HG03469 (cell line): ENCODE results near the gene ANK2.

Experiments used
- ATAC-seq: cut with Tn5 transposase; IDR thresholded peaks from one replicate; pipeline ENCODE4 v1.9.1; 2021; ENCODE audit warnings: mild to moderate bottlenecking, moderate library complexity, moderate number of reproducible peaks; ENCODE audit not compliant: unreplicated experiment

ANK2 gene

DNA sequence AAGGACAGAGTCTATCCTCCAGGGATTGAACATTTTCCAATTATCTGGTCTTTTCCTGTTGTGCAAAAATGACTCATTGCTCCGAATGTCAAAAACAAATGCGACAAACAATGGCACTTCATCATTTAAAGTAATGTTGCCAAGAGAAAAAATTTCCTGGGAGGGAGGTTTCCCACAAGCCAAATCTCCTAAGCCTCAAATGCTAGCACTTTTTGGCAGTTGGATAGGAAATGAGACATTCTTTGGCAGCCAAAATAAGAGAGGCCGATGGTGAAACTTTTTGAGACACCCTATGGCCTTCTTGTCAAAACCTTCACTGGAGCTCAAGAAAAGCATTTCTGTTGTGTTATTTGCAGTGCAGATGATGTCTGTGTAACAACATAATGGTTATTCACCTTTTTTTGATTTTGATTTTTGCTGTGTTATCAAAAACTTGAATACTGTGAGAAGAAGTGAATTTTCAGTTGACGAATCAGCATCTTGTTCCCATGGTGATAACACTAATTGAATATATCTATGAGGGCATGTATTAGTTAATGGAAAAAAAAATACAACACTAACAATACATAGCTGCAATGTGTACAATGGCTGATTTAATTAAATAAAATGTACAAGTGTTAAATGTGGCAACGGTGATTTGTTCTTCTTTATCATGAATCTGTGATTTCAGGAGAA is 333.8 kb downstream of the ANK2 start:
- no peak for ATAC-seq

DNA sequence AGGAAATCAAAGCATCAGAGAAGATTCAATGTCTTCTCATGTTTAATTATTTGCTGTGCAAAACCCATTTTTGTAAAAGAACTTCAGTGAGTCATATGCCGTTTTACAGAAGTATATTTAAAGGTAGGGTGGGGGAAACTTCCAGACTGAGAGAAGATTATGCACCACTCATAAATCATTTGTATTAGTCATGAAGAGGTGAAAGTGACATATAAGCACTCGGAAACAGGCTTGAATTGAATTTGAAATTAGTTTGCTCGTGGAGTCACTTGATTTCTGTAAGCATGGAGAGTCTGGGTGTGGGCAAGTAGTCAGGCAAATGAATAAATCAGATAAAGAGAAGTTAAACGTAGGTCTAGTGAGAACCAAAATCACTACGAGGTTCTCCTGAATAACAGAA is 335.1 kb downstream of the ANK2 start:
- ATAC-seq = no peak

GRCh38 chr4:113385281-113385899 is 335.9 kb downstream of the ANK2 start:
- ATAC-seq = no peak

- ATAC-seq = no peak
Observed at GRCh38 chr4:113389160-113389559, 339.7 kb downstream of the ANK2 start.

DNA sequence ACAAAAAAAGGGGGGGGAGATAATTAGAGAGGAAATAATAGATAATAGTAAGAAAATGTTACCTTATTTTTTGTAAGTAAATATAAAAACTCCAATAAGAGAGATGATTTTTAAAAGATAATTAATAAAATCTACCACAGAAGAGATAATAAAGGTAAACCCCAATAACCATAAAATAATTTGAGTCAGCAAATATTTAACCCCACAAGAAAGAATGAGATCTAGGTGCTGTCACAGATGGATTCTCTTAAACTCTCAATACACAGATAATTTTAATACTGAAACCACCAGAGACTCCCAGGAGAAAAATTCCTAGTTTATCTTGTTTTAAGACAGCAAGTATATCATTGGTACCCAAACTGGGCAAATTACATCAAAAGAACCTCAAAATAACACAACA is 341.4 kb downstream of the ANK2 start:
- no peak for ATAC-seq

- no peak for ATAC-seq
Observed at GRCh38 chr4:113394108-113394729, 344.8 kb downstream of the ANK2 start.

DNA sequence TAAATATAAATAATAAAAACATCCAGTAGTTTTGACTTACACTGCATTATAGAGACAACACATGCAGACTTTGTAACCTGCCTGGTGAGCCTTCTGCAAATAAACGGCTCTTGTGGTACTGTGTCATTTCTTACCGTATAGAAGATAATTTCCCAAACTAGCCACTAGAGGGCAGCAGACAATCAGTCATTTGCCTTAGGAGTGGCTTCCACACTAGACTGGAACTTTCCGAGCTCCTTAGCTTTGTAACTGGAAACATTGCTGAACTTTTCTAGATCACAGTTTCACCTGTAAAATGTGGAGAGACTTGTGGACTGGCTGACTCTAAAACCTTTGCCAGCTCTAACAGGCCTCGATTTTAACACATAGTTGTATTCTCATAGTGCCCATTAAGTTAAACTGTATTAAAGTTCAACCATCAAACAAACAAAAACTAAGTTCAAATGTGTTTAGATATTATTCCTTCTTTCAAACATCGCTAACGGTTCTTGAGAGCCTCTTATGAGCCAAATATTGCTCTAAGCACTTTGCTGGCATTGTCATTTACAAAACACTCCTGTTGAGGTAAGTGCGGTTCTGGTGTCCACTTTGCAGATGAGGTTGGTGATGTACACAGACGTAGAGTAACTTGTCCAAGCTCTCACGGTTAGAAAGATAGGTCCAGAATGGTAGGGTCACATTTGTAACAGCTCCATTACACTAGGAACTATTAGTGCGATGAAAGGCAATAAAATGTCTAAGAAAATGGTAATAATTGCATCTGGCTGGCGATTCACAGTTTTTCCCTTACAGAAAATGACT is 345.5 kb downstream of the ANK2 start:
- ATAC-seq = peak; percentile 90

DNA sequence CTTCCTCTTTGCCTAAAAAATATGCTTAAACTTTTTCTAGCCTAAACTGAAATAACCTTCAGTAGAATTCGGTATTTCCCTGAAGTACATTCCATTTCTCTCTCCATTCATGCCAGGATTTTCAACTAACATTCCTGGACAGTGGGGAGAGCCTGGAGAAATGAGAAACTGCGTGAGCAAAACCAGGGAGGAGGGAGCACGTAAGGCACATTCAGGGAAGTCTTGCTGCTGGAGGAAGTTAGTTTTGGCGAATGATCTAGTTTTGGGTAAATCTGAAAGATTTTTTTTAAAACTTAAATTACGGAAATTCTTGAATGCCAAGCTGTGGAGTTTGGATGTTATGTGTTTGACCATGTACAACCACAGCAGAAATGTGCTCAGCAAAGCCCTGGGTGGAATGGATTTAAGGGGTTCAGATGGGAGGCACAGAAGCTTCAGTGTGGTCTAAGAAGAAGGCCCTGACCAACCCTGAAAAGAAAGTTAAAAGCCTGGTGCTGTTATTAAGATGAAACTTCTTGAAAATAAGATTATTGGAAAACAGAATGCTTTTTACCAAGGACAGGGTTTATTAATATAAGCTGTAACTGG is 347.8 kb downstream of the ANK2 start:
- ATAC-seq = no peak

DNA sequence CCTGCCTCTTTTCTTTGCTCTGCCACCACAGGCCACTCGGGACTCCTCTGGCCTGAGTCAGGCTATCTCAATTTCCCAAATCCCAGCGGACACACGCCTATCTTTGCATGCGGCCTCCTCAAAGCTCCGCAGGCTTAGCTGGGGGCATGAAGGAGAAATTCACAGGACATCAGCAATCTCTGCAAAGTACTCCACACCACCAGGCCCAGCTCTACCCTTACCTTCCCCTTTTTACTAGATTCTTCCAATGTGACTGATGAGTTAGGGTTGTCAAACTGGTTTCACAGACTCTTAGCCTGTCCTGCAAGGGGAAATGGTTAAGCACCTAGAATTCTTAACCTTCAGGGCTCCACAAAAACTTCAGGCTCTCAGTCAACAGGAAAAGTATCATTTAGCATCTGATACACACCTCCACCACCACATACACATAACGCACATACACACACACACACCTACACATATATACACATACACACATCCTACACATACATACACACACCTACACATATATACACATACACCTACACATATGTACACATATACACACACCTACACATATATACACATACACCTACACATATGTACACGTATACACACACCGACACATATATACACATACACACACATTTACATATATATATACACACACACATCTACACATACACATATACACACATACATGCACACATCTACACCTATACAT is 349.1 kb downstream of the ANK2 start:
- ATAC-seq = no peak

DNA sequence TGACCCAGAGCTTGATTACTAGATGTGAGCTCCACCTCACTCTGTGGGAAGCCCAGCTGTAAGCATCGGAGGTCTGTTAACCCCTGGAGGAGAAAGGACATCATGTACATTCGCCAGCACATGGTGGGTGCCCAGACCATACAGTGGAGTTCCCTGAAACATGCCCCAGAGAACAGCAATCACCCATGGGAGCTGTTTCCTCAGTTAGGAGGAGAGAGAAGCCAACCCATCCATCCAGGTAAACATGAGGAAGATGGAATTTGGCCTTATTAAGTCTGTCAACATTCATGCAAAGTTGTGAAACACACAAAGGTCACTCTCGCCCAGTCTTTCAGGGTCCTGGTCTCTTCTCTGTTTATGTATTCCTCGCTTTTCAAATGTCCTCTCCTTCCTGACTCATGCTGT is 354.7 kb downstream of the ANK2 start:
- no peak for ATAC-seq

DNA sequence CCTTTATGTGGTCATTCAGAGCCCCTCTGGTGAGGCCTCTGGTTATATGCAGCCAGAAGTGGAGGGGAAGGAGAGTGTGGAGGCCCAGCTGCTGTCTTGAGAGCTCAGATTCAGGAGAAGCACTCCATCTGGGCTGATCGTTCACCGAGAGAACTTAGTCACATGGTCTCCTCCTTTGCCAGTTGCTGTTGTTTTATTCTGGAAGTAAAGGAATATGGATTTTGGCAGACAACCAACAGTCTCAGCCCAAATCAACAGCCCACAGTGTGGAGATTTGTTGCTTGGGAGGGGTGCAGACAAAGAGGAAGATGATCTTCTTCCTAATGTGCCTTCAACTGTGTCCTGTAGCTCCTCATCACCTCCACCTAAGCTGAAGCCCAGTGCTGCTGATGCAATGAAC is 355.4 kb downstream of the ANK2 start:
- no peak for ATAC-seq

DNA sequence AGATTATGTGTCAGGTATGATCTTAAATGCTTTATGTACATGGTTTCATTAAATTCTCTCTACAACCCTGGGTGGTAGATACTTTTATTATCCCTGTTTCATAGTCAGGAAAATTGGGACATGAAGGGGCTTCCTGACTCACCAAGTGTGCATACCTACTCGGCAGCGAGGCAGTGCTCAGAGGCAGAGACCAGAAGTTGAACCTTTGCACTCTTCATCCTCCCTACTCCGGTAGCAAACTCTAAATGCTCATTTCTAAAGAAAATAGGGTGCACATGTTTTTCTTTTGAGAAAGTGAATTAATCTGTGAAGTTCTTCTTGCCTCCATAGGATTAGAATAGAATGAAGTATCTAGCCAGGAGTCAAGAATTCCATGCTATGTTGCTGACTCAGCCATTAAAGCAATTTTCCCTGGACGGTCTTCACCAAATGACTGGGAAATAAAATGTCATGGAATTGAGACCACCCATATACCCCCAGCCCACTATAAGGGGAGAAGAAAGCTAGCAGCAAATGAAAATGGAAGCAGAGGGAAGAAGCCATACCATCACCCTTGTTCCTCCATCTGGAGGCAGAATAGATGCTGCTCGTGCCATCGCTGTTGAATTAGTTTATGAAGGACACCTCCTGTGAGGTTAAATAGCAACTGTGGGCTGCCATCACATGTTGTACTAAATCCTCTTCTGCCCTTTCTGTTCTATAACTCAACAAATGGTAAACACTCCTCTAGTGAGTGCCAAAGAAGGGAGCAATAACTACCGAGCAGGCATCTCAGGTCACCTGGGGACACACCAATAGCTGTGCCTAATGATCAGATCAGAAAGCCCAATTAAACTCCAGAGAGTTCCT is 356.6 kb downstream of the ANK2 start:
- no peak for ATAC-seq

- no peak for ATAC-seq
Observed at GRCh38 chr4:113406723-113407016, 357.2 kb downstream of the ANK2 start.

- no peak for ATAC-seq
Observed at GRCh38 chr4:113407409-113407808, 358.0 kb downstream of the ANK2 start.

DNA sequence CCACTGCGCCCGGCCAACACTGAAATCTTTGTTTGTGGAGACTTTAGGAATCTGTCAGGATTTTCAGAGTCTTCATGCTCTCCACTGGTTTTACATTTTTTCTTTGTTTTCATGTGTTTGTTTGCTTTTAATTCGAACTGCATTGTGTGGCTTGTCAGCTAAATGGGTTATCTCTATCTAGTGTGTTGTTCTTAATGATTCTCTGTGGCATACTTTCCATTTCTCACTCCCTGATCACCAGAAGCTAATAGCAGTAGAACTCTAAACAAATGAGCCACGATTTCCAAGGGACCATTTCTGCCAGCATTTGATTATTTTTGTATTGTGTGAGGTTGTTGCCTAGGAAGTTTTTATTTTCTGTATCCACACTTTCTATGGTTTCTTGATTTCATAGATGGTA is 359.7 kb downstream of the ANK2 start:
- ATAC-seq = no peak

GRCh38 chr4:113410686-113411085 is 361.2 kb downstream of the ANK2 start:
- ATAC-seq = no peak

DNA sequence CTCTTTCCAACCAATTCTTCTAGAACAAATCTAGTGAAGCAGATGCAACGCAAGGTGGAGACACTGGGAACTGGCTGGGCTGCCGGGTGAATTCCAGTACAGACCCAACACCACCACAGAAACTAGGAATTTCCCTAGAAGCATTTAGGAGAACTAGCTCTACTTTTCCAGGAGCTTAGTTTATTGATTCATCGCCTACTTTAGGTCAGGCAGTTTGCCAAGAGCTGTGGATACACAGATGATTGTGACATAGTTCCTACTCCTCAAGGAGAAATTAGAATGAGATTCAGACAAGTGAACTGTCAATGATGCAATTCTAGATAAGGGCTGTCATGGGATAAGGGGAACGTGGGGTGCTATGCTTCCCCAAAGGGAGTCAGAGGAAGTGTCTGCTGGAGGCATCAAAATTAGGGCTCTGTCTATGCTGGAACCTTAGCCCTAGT is 362.1 kb downstream of the ANK2 start:
- ATAC-seq = no peak

GRCh38 chr4:113419631-113420030 is 370.2 kb downstream of the ANK2 start:
- no peak for ATAC-seq

GRCh38 chr4:113420938-113421337 is 371.5 kb downstream of the ANK2 start:
- no peak for ATAC-seq

GRCh38 chr4:113423631-113424030 is 374.2 kb downstream of the ANK2 start:
- no peak for ATAC-seq
